ENCODE data around the gene CAMK1D.

CAMK1D gene

GRCh38 chr10:12566161-12567115, 217.1 kb downstream of the CAMK1D start:
- DNase-seq: no peak

DNA sequence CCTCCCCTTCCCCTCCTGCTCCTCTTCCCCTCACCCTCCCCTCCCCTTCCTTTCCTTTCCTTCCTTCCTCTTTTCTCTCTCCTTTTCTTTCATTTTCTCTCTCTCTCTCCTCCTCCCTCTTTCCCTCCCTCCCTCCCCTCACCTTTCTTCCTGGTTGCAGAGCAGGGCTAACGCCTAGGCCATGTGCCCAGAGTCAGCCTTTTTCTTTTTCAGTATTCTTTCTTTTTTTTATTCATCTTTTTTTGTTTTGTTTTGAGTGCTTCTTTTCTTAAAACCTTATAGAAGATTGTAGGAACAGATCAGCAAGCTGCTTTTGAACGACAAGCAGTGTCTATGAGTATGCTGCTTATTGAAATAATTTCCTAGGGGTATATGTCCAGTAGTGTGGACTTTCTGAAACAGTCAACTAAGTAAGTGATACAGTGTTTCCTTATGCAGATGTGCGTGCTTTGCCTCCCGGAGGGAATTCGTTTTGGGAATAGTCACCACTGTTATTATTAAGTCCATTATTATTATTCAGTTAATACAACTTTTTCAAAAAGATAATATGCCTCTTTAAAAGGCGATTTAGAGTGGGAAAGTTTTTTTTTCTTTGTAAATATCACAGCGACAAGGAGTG, 219.2 kb downstream of the CAMK1D start:
- no peak for DNase-seq

DNA sequence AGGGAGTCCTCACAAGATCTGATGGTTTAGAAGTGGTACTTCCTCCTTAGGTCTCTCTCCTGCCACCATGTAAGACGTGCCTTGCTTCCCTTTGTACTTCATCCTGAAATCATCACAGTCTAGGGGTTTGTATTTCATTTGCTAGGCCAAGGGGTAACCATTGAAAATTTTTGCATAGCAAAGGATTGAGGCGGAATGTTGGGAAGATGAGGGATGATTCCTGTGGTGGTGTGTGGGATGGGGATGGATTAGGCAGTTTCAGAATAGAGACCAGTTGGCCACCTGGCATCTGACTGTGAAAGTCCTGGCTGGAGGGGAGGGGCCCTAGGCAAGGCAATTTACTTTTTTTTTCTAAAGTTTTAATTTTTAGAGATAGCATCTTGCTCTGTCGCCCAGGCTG, 222.9 kb downstream of the CAMK1D start:
- DNase-seq: no peak

- no peak for DNase-seq
Observed at GRCh38 chr10:12577610-12578009, 228.3 kb downstream of the CAMK1D start.

GRCh38 chr10:12579954-12580858, 230.9 kb downstream of the CAMK1D start:
- no peak for DNase-seq

- DNase-seq: no peak
Observed at GRCh38 chr10:12583891-12584595, 234.7 kb downstream of the CAMK1D start.

- DNase-seq: no peak
Observed at GRCh38 chr10:12586741-12587140, 237.4 kb downstream of the CAMK1D start.

- no peak for DNase-seq
Observed at GRCh38 chr10:12587451-12587888, 238.1 kb downstream of the CAMK1D start.

DNA sequence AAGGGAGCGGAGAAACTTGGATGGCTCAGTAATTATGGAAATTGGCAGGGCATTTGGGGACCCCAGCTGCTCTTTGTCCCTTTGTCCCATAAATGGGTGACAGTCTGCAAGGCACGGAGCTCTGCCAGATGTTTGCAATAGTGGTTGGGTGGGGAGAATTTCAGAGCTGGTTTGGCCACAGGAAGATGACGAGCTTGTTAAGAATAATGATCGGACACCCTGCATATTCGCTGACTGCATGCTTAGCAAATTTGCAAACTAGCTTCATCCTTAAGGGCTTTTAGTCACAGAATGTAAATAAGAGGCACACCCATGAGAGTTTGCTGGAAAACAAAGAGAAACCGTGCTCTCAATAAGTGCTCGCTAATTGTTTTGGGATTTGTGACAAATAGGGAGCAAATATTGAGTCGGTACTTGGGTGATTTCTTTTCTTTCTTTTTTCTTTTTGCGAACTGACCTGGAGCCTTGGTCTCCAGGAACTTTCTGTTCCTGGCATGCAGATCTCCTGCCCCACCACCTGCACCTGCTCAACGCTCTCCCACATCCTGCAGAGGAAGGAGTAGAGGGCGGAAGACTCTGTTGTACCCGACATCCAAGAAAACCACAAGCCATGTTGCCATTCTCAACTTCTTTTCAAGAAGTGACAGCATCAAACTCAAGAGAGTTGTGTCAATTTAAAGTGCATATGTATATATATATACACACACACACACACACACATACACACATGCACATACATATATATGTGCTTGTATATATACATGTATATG, 238.9 kb downstream of the CAMK1D start:
- DNase-seq: peak; percentile 65

DNA sequence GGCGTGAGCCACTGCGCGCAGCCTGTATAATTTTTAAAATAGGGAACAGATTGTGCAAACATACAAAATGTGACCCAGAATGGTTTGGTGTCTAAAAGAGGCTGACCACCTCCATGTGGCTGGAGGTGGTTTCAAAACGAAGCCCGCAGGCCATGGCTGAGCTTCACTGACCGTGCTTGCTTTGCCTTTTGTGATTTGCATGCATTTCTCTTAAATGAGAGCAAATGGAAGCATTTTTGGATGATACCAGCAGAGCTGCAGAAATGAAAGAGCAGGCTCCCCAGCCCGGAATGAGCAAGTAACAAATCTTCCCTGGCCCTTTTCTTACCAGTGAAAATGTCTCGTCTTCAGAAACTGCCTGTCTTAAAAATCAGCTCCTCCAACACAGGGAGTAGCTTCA, 239.9 kb downstream of the CAMK1D start:
- no peak for DNase-seq

- DNase-seq: no peak
Observed at GRCh38 chr10:12589791-12590190, 240.4 kb downstream of the CAMK1D start.

DNA sequence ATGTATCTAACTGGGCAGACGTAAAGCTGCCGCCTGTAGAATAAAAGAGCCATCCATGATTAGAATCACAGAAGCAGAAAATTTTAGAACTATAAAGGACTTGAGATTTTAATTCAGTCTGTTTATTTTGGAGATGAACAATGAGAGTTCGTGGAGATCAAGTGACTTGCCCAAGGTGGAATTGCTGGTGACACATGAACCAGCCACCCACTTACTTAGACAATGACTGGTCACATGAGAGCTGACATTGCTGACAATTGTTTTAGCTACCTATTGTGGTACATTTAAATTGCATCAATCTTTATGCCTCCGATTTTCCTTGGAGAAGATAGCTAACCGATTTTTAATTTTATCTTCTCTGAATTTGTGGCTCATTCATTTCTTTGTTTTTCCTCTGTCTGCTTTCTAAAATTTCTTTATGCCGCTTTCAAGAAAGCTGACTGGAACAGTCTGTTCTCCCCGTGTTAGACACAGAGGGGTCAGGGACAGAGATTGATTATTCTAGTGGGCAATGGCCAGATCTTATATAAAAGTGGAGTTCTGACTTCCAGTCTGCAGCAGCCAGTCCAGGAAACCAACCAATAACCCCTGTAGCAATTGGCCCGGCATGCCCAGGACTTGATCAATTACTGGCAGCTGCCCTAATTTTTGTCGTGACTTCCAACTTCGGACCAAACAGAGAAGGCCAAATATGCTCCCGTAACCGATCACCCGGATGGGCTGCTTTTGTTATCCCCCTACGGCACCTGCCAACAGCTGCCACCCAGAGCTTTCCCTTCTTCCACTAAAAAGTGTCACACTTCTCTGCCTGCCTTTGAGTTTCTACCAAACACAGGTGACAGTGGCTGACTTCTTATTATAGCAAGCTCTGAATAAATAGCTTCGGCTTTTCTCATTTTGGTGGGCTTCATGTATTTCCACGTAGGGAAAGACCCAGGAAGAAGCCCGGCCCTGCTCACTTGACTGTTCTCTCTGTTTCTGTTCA, 241.6 kb downstream of the CAMK1D start:
- DNase-seq: peak; percentile 84

GRCh38 chr10:12592967-12593366, 243.6 kb downstream of the CAMK1D start:
- DNase-seq: no peak

DNA sequence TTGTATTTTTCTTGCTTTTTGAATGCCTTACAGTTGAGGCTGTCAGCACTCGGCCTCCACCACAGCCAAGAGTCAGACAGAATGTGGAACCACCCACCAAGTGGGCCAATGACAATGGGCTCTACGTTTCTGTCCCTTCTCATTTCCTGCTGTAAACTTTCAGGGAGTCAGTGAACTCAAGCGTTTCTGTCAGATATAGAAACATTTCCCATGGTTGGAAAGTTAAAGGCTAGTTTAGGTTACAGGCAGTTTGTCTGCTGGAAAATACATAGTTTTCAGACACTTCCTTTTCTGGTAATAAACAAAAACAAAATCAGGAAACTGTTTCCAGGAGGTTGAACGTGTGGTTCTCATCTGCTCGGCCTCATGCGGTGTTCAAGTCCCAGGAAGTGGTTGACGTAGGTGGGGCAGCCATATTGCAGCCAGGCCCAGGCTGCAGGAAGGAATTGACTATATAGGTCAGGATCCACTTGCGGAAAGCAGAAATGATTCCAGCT, 245.1 kb downstream of the CAMK1D start:
- no peak for DNase-seq

- DNase-seq: no peak
Observed at GRCh38 chr10:12595936-12596576, 246.7 kb downstream of the CAMK1D start.

DNA sequence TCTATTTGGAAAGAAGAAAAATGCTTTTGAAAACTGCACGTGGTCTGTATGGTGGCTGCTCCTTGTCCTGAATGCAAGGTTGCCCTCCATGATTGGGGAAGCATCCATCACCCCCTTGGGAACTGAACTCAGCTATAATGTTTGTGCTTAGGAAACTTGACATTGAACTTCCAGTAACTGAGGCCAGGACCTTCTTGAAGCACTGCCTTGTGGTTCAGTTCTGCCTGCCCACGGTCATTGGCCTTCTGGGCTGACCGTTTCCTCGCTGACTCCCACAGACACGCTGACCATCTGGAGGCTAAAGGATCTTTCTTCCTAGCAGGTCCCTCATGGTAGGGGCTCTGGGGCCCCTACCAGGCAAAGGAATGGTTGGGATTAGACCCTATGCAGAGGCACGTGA, 247.8 kb downstream of the CAMK1D start:
- no peak for DNase-seq

DNA sequence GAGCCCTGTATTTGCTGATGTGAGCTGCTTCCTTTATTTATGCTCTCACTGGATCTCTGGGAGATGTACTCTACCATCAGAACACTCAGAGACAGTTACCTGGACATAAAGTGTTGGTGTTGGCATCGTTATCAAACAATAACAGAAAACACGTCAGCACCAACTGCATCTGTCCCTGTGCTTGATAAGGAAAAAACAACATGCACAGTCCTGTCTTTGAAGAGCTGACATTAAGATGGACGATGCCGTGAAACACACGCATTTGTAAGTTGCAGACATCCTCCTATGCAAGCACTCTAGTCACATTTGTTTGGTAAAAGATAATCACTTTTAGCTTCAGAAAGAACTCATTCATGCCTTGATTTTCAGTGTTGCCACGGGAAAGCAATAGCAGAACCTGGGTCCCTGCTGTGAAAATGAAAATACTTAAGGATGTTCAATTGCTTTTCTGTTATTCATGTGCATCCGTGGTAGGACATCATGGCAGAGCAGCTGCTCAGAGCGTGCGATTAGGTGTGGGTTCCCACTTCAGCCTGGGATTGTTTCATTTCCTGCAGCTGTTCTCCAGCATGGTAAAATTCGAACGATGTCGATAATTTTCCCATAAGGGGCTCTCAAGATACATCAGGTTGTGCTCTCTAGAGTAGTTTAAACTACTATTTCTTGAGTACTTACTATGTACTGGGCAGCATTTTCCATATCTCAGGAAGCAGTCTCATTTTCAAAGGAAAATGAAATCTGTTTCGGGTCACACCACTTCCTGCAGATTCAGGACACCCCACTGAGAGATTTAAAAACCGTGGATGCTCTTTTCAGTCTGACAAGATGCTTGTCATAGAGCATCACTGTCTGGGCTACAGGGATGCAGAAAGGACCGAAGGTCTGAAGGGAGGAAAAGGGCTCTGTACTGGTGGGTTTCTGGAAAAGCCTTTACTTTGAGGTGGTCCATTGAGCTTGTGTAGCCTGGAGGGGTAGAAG, 248.7 kb downstream of the CAMK1D start:
- DNase-seq: peak; percentile 63

- DNase-seq: no peak
Observed at GRCh38 chr10:12600652-12601051, 251.3 kb downstream of the CAMK1D start.

Data from NCI-H748 treated with DMSO at 0.1 percent for 48 hours (cell line).